ENCODE measurements around the gene KCNK7.
A peak's percentile ranks its signal among the peaks of the same experiment; 100 is the strongest.

KCNK7 gene

GRCh38 chr11:65592858-65593517 lies 2.6 kb downstream of the KCNK7 start:
- no peak overlapping the region for H3K27ac ChIP-seq
- H3K36me3 ChIP-seq (ENCODE audit: insufficient read depth), result no peaks in the 10 kb centered on the region
- no peaks in the 10 kb centered on the region for H3K79me2 ChIP-seq (ENCODE audit: insufficient read depth, low read depth)
- H3K4me2 ChIP-seq, result no peak overlapping the region
- no peak for TF ChIP-seq CTCF (conservative IDR thresholded peaks at IDR 0.05; ENCODE audit: low read depth, low read length)
- no peak overlapping the region for H3K9ac ChIP-seq
- no peaks in the 10 kb centered on the region for H4K20me1 ChIP-seq (ENCODE audit: insufficient read depth)
- H3K4me1 ChIP-seq (ENCODE audit: low read depth, poor library complexity, severe bottlenecking), result peaks cover 46% of the 10 kb centered on the region
- H3K4me3 ChIP-seq (IDR thresholded peaks at IDR 0.05; ENCODE audit: insufficient read depth, low read depth, low read length), result no peak overlapping the region
- H2AFZ ChIP-seq (ENCODE audit: low read depth), result no peak overlapping the region
- no peaks in the 10 kb centered on the region for H3K27me3 ChIP-seq (ENCODE audit: insufficient read depth, low read depth)

GRCh38 chr11:65591939-65592857 lies 3.4 kb downstream of the KCNK7 start:
- no peak overlapping the region for H3K27ac ChIP-seq
- no peaks in the 10 kb centered on the region for H4K20me1 ChIP-seq (ENCODE audit: insufficient read depth)
- no peak overlapping the region for H3K4me2 ChIP-seq
- no peaks in the 10 kb centered on the region for H3K79me2 ChIP-seq (ENCODE audit: insufficient read depth, low read depth)
- no peaks in the 10 kb centered on the region for H3K27me3 ChIP-seq (ENCODE audit: insufficient read depth, low read depth)
- no peak for TF ChIP-seq CTCF (conservative IDR thresholded peaks at IDR 0.05; ENCODE audit: low read depth, low read length)
- H3K36me3 ChIP-seq (ENCODE audit: insufficient read depth), result no peaks in the 10 kb centered on the region
- peaks cover 53% of the 10 kb centered on the region for H3K4me1 ChIP-seq (ENCODE audit: low read depth, poor library complexity, severe bottlenecking)
- no peak overlapping the region for H2AFZ ChIP-seq (ENCODE audit: low read depth)
- H3K9ac ChIP-seq, result no peak overlapping the region
- H3K4me3 ChIP-seq (IDR thresholded peaks at IDR 0.05; ENCODE audit: insufficient read depth, low read depth, low read length), result no peak overlapping the region

- Histone ChIP-seq H2AFZ (ENCODE audit: low read depth) (no peak overlapping the region), H3K36me3 (ENCODE audit: insufficient read depth) (no peaks in the 10 kb centered on the region), H3K9ac (peak overlapping the region; percentile 8; the same call in 1 of the 2 replicates), H4K20me1 (ENCODE audit: insufficient read depth) (no peaks in the 10 kb centered on the region), H3K4me1 (ENCODE audit: low read depth, poor library complexity, severe bottlenecking) (peaks cover 65% of the 10 kb centered on the region), H3K4me3 (IDR thresholded peaks at IDR 0.05; ENCODE audit: insufficient read depth, low read depth, low read length) (no peak overlapping the region), H3K79me2 (ENCODE audit: insufficient read depth, low read depth) (no peaks in the 10 kb centered on the region; the same call in 1 of the 2 replicates), H3K27me3 (ENCODE audit: insufficient read depth, low read depth) (no peaks in the 10 kb centered on the region), H3K27ac (peak overlapping the region; percentile 93), H3K4me2 (peak overlapping the region; percentile 95)
- TF ChIP-seq CTCF (conservative IDR thresholded peaks at IDR 0.05; ENCODE audit: low read depth, low read length), result no peak
Observed at GRCh38 chr11:65590240-65590738, 5.3 kb downstream of the KCNK7 start.

GRCh38 chr11:65589444-65590239 lies 6.0 kb downstream of the KCNK7 start:
- Histone ChIP-seq H3K4me3 (IDR thresholded peaks at IDR 0.05; ENCODE audit: insufficient read depth, low read depth, low read length) (no peak overlapping the region), H3K36me3 (ENCODE audit: insufficient read depth) (no peaks in the 10 kb centered on the region), H3K9ac (peak overlapping the region; percentile 71; the same call in 1 of the 2 replicates), H3K79me2 (ENCODE audit: insufficient read depth, low read depth) (no peaks in the 10 kb centered on the region; the same call in 1 of the 2 replicates), H4K20me1 (ENCODE audit: insufficient read depth) (no peaks in the 10 kb centered on the region), H3K27me3 (ENCODE audit: insufficient read depth, low read depth) (no peaks in the 10 kb centered on the region), H3K4me2 (peak overlapping the region; percentile 95), H3K27ac (peak overlapping the region; percentile 93), H2AFZ (ENCODE audit: low read depth) (no peak overlapping the region), H3K4me1 (ENCODE audit: low read depth, poor library complexity, severe bottlenecking) (peaks cover 60% of the 10 kb centered on the region)
- no peak for TF ChIP-seq CTCF (conservative IDR thresholded peaks at IDR 0.05; ENCODE audit: low read depth, low read length)
